Hippocampal formation (tissue), 2 donors: ENCODE measurements around the gene ZNF496.

Experiments used
- DNase-seq, 2 donors: peaks; one replicate each; lab custom pipeline; 2025; lab: John Stamatoyannopoulos, UW

The ZNF496 gene

DNA sequence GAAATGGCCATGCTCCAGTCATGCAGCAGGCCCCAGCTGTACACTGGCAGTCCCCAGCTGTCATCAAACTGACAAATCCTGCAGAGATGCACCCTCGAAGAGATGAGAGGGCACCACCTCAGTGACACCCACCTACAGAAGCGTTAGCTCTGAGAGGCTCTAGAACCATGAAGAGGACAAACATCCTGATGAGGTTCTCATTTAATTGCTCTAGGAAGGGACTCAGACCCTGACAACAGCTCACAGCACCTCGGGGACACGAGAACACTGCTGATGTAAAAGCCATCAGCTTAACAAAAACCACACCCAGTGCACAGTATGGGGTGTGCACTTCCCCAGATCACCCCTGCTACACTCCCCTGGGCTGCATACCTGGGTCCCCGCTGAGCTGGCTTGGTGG, 3.4 kb downstream of the ZNF496 start:
- no peak for DNase-seq

DNA sequence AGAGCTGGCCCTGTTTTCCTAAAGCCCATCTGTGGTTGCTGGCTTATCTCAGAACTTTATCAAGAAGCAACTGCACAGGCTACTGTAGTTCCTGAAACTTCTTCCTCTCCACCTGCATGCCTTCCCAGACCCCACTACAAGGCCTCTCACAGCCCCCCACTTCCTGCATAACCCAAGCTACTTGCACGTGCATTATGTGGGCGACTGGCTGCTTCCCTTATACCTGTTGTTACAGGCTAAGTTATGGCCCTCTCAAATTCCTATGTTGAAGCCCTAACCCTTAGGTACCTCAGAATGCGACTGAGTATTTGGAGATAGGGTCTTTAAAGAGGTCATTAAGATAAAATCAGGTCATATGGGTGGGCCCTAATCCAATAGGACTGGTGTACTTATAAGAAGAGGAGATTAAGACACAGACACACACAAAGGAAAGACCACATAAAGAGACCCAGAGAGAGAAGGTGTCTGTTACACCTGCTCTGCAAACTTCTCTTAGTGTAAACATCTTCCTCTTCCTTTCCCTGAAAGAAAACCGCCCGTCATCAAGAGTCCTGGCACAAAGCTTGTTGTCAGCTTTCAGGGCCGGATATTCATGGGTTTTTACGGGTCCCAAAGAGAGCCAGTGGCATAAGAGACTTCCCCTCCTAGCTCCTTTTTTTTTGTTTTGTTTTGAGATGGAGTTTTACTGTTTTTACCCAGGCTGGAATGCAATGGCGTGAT, 5.1 kb downstream of the ZNF496 start:
- DNase-seq: no peak

DNA sequence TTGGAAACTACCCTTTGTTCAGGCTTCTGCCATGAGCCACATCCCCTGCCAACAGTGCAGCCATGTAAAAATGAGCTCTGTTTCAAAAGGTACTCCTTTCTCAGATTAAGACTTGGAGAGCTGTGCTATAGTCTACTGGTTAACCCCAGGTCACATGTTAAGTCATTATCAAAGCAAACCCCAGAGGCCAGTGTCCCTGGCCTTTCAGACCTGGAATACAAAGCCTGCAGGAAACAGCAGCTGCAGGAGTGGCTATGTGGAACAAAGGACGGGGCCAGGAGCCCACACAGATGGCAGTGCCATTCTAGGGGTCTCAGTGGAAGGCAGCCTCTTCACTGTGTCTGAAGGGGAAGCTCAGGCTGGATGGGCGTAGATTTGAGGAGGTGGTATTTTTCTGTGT, 6.7 kb downstream of the ZNF496 start:
- no peak for DNase-seq

DNA sequence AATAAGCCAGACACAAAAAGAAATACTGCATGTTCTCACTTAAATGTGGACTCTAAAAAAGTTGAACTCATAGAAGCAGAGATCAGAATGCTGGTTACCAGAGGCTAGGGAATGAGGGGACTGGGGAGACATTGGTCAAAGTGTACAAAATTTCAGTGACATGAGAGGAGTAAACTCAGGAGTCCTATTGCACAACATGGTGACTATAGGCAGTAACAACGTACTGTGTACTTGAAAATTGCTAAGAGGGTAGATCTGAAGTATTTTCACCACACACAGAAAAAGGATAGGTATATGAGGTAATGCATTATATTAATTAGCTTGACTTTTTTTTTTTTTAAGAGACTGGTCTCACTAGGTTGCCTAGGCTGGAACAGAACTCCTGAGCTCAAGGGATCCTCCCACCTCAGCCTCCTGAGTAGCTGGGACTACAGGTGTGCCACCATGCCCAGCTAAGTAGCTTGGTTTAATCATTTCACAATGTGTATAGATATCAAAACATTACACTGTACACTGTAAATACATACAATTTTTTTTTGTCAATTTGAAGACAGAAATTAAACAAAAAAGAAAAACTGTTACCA, 7.4 kb downstream of the ZNF496 start:
- no peak for DNase-seq

DNA sequence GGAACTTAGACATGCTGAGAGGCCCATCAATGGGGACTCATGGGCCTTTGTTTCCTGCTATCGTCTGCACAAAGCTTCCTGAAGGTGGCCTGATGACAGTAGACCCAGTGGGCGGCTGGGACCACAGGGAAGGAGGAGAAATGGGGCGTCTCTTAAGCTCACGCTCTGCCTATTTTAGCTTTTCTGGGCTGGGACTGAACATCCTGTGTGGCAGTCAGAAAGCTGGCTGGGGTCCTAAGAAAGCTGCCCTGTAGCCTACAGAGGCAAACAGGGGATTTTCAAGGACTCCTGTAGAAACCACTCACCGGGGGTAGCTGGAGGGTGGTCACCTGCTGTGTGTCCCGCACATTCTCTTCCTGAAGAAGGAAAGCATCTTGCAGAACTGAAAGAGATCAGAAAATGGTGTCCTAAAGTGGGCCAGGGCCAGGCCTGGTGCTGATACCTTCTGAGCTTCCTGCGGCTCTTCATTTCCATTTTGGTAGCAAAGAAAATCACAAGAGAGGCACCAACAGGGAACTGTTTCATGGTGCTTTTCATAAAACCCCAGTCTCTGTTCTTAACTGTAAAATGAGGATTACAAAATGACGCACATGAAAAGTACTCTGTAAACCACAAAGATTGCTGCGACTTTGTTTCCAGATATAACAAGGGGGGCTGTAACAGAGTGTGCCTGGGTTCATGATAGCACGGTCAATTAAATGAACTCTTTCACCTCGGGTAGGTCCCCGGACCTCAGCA, 8.6 kb downstream of the ZNF496 start:
- no peak for DNase-seq

DNA sequence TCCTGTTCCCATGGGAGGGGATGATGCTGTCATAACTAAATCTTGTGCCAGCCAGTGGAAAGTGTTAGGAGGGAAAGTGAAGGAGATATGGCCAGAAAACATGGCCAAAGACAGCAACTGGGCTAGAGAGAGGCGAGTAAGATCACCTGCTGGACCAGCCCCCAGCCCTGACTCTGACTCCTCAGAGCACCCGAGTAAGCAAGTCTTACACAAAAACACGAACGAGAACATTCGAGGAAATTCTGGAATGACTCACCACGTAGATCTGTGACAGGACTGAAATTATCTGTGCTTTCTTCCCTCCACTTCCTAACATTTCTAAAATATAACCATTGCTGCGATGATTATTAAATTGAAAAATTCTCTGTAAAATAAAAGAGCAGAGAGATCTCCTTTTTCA, 9.2 kb downstream of the ZNF496 start:
- no peak for DNase-seq

DNA sequence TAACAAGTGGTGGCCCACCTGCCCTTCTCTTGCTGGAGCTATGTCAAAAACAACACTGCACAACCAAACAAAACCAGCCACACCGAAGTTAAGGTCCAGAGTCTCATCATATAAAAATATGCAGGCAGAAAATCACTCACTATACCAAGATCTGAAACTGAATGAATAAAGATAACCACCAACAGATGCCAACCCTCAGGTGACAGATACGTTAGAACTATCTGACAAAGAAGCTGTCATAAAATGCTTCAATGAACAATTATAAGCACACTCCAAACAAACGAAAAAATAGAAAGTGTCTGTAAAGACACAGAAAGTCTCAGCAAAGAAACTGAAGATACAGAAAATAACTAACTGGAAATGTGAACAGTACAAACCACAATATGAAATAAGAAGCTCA, 14.0 kb downstream of the ZNF496 start:
- no peak for DNase-seq

DNA sequence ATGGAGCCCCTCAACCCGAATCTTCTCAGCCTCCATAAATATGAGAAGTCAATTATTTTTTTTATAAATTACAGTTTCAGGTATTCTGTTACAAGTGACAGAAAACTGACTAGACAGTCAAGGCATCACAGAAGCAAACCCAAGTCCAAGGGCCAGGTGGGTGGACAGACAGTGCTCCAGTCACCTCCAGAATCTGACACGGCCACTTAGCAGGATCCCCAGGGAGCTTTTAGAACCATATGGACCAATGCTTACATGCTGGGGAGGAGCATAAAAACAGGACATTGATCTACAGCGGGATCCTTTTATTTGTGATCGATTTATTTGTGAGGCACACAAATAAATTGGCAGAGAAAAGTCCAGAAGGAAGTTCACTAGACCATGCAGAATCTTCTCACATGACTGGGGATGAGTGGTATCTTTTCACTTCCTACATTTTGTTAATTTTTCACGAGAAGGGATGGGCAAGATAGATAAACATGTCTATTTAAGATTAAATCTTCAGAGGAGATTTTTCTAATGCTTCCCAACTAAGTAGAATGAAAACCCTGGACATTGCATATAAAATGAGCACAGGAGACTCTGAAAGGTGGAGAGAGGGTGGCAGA, 15.0 kb downstream of the ZNF496 start:
- DNase-seq: no peak

DNA sequence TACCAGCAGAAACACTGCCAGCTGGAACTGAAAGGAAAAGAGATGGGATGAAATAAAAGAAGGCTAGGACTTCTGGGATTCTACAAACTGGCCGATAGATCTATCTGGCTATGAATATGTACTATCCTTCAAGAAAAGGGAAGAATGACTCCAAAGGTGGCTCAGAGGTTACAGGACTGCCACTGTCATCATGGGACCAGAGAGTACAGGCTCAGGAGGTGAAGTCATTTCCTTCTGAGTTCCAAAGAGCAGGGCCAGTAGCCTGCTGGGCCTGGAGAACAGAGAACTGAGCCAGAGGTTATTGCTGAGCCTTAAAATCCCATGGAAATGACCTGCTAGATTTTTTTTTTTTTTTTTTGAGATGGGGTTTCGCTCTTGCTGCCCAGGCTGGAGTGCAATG, 27.6 kb downstream of the ZNF496 start:
- no peak for DNase-seq

DNA sequence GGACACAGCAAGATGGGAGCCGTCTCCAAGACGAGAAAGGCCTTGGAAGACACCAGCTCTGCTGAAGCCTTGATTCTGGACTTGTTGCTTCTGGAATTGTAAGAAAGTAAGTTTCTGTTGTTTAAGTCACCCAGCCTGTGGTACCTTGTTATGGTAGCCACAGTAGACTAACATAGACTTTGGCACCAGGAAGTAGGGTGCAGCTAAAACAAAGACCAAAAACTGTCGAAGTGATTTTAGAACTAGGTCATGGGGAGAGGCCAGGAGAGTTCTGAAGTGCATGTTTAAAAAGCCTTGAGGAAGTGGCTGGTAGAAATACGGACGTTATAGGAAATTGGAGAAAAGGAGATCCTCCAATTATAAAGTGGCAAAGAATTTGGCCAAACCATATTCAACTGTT, 28.5 kb downstream of the ZNF496 start:
- no peak for DNase-seq

GRCh38 chr1:247301176-247301540, 30.5 kb downstream of the ZNF496 start:
- no peak for DNase-seq

- no peak for DNase-seq
These were observed 31.0 kb downstream of the ZNF496 start for GRCh38 chr1:247300491-247301175.

DNA sequence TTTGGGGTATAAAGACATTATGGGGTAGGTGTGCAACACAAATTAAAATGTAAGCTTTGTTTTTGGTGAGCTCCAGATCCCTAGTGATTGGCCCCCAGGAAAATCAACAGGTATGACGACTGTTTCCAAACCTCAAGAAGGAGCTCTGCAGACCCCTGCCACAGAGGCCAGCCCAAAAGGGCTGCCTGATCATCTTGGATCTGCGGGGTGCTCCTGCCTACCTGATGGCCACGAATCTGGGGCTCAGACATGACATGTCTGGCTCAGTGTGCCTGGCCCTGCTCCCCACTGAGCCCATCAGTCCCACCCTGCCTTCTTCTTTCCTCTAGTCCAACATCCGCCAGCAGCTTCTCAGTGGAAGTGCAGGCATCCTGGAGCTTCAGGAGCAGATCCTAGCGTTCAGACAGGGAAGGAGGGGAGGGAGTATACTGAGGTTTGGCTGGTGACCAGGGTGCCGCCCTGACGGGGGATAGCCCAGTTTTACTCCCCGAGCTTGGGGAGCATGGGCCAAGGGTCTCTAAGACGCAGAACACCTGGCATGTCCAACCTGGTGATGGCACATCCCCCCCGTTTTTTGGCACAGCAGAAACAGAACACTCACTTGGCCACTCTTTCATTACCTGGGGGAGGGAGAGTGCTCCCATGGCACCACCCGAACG, 31.8 kb downstream of the ZNF496 start:
- no peak for DNase-seq

GRCh38 chr1:247298701-247299100, 33.0 kb downstream of the ZNF496 start:
- DNase-seq: no peak

DNA sequence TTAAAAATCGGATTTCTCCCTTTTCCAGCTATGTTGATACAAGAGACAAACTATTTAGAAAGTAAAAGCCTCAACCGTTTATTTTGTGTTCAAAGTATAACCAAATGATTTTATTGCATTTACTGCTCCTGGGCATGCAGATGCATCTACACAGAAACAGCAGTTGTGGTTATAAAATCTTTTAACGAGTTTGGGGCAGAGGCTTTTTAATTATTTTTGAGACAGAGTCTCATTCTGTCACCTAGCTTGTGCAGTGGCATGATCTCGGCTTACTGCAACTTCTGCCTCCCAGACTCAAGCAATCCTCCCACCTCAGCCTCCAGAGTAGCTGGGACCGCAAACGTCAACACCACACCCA, 33.6 kb downstream of the ZNF496 start:
- no peak for DNase-seq

GRCh38 chr1:247297263-247298123, 34.2 kb downstream of the ZNF496 start:
- no peak for DNase-seq

DNA sequence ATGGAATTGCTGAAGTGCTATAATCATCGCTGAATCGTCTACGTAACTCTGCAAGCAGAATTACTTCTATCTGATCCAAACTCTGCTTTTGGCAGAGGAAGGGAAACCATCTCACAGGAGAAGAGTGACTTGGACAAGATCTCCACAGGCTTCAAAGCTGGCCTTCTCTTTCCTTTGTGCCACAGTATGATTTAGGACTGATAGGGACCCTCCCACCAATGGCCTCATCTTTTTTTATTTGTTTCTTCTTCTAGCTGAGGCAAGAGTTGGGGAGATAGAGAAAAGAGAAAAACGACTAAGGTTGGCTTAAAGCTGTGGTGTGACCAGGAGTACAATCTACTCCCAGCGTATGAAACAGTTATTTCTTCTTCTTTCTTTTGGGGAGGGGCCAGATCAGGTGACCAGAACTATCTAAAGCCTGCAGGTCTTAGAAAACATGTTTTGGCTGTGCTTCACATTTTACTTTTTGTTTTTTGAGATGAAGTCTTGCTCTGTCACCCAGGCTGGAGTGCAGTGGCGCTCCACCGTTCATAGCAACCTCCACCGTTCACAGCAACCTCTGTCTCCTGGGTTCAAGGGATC, 35.0 kb downstream of the ZNF496 start:
- no peak for DNase-seq

- DNase-seq: no peak
These were observed 35.9 kb downstream of the ZNF496 start for GRCh38 chr1:247295746-247296145.

DNA sequence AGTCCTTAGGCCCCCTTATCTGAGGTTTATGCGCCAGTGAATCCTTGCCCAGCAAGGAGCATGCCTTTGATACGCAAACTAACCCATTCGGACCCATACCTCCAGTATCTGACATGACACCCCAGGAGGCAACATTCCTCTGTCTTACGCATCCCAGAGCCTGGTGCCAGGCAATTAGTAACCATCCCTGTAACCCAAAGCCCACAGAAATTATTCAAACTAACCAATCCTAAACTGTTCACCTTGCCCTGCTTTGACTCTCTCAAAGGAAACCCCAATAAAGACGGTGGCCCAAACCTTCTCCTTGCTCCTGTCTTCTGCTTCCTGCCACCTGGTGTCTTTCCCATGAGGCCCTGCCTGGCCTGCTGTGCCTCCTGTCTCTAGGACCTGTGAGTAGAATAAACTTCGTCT, 36.4 kb downstream of the ZNF496 start:
- no peak for DNase-seq

DNA sequence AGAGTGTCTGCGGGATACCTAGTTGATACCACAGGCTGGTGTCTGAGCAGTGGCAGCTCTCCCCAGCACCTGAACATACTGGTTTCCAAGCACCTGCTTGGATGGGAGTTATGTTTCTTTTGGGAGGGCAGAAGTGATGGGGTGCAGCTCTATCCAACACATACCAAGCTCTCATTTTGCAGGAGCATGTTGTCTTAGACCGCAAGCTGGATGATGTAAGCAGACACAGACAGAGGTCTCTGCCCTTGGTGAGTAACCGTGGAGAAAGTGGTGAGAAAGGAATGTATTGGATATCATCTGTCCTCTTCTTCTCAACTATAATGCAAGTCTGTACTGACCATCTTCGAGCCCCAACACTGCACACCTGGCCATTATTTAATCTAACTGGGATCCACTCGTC, 37.4 kb downstream of the ZNF496 start:
- no peak for DNase-seq

- DNase-seq: no peak
These were observed 38.6 kb downstream of the ZNF496 start for GRCh38 chr1:247293047-247293446.
